GM21515 (cell line): Measurements from ENCODE around the gene PDE6C.

Experiments used
- ATAC-seq: cut with Tn5 transposase; IDR thresholded peaks from one replicate; pipeline ENCODE4 v1.9.1; 2021; ENCODE audit not compliant: unreplicated experiment

The PDE6C gene

DNA sequence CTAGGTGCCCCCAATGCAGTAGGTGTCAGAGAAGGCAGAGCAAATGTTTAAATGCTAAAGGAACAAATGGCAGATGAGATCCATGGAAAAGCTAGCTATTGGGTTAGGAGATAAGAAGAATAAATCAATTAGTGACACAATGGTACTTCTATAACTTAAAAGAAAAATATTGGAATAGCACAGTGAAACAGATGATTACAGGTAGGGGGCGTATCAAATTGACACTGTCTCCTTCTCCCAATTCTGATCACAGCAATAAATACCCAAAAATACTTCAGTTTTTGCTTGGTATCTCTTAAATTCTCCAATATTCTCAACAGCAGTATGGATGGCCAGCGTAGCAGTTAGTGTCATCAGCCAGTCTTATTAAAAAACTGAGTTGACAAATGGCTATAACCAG lies 84.9 kb downstream of the PDE6C start:
- no peak for ATAC-seq

DNA sequence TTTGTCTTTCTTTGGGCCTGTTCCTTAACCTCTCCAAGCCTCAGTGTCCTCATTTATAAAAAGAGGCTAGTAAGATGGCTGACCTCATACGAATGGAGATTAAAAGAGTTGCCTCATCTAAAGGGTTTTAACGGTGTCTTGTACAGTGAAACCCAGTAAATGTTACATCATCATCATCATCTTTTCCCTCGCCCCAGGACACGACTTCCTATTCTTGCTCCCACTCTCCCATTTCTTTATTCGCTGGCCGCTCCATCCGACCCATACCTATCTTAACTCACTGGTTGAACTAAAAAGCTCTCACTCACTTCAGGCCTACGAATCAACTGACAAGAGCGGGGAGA lies 89.5 kb downstream of the PDE6C start:
- ATAC-seq = peak; percentile 13

DNA sequence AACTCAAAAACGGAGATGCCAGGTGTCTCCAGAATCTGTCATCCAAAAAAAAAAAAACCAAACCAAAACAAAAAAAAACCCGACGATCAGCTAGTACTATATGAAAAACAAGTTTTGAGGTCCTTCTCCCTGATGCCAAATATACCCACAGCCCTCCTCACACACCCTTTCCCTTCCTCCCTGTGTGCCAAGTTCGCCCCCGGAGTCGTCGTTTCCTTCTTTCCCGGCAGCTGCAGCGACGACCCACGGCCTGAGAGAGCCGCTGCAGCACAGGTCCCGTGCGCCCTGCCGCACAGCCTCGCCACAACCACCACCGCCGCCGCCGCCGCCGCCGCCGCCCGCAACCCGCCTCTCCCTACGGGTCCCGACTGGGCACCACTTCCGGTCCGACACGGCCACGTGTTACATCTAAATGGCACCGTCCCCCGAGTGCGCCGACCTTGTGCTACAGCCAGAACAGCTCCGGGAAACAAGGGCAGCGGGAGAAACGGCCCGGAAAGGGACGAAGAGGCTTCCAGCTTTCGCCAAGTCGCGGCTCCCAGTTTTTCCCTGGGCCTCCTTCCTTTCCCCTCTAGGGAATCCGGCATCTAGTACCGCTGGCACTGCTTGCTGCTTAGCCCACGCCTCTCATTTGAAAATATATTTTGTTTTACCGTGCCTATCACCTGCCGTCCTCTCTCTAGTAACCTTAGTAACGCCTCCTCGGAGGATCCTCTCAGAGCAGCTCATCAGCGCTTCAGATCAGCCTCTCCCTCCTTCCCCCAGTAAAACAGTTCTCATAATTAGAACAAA lies 90.1 kb downstream of the PDE6C start, which contains the start of gene FRA10AC1:
Gene FRA10AC1, minus strand, starts transcription at position 383 of the 792 bp plus-strand sequence. CDS start 2,486 bp downstream, outside the sequence.
- ATAC-seq = peak; percentile 79

DNA sequence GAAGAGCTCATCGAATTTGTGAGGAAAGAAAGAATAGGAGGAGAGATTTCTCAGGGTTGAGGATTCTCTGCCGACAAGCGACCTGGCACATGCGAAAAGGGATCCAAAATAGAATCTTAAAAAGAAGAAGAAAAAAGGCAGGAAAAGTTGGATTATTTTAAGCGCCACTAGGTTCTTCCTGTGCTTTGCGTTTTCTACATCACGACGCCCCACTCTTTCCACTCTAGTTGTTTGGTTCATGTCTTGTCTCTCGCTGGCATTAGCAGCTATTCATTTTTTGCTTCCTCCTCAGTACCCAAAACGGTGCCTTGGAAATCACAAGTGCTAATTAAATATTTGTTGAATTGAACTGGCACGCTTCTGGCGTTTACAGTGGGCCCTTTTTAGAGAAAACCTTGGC lies 90.7 kb downstream of the PDE6C start:
- ATAC-seq = peak; percentile 4

DNA sequence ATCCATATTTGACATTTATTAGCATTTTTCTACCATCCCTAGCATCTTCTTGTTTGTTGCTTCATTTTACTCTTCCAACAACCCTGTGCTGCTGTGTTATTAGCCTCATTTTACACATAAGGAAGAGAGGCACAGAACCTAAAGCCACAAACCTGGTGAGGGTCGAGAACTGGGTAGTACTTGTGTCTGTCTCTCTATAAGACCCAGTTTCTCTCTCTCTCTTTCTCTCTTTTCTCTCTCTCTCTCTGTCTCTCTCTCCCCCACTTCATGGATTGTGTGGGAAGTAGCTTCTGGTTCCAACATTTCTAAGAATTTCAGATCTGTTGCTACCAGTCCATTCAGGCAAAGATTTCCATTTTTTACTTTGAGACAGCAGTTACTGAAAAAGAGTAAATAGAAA lies 91.5 kb downstream of the PDE6C start:
- ATAC-seq = no peak

DNA sequence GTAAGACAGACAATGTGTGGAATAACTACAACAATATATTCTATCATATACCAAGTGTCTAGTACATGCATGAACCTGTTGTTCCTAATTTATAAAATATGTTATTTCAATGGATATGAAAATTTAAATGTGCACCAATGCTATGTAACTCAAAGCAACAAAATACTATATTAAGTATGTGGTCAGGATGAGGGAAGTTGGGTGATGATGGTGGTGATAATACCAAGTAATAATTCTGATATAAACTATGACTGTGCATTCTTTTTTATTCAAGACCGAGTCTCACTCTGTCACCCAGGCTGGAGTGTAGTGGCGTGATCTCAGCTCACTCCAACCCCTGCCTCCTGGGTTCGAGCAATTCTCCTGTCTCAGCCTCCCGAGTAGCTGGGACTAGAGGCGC lies 92.1 kb downstream of the PDE6C start:
- ATAC-seq = no peak

DNA sequence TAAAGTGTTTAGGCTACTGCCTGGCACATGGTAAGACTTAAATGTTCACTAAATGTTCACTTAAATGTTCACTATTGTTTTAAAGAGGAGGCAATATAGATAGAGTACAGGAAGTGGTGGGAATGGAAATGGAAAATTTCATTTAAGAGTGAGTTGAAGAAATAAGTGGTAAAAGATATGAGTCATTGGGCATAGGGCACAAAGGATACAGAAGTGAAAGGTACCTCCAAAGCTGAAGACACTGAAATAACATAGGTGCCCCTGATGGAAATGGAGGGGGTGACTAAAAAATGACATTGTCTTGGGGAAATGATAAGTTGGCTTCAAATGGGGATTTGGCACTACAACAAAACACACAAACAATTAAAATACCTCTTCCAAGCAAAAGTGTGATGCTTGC lies 95.3 kb downstream of the PDE6C start:
- ATAC-seq = no peak

DNA sequence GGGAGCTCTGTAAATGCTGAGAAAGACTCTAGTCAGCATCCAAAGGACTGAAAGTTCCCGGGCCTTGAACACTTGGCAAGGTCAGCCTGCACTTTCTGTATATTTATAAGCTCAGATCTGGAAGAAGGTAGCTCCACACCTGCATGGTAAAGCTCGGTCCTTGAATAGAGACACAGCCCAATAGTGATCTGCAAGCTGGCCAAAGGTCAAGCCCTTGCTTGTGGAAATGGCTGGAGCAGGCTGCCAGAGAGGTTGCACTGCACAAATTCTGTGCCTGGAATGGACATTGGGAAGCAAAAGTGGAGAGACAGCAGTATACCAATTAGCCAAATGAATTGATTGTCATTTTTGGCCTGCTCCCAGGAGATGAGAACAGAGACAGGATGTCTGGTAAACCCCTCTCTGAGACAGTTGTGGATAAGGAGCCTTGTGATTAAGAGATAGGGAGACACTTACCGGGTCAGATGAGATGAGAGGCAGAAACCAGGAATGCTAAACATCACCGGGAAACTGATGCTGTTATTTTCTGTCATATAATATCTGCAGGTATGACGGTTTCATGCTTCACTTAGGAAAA lies 98.1 kb downstream of the PDE6C start:
- ATAC-seq = no peak

DNA sequence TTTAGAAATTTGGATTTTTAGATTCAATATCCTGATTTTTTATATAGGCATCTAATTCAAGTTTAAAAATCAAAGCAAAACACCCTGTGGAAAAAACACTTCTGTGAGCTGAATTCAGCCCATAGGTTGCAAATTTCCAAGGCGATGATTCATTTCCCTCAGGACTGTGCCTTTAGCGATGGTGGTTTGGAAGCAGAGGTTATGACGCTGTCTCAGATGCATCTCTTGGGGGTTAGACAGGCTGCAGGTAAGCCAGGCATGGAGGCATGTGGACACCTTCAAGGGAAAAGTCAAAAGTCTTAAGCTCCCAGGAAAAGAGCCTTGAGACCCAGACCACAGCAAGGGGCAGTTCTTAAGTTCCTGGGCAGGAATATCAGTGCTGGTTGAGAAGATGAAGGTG lies 99.6 kb downstream of the PDE6C start:
- ATAC-seq = no peak

DNA sequence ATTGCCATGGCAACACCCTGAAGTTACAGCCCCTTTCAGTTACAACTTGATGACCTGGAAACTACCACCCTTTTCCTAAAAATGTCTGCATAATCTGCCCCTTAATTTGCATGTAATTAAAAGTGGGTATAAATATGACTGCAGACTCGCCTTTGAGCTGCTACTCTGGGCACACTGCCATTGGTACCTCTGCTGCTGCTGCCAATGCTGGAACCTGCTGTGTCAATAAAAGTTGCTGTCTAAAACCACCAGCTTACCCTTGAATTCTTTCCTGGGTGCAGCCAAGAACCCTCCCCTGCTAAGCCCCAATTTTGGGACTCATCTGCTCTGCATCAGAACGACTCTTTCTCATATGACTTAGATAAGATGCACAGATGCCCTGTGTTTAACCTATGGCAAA lies 100.3 kb downstream of the PDE6C start:
- ATAC-seq = no peak

DNA sequence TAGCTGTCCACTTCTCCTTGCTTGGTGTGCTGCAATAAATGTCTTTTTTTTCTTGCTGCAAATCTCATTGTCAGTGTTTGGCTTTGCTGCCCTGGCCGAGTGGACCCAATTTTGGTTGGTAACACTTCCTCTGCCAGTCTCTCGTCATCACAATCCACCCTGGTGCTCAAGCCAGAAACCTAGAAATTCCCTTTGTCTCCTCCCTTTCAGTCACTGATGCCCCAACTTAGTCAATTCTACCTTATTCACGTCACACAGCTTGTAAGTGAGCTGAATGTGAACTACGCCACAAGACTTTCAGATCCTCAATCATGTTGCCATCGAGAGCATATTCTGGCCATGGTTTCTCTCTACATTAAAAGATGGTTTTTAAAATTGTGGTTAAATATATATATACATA lies 103.0 kb downstream of the PDE6C start:
- peak; percentile 93 for ATAC-seq
